ENCODE measurements around the gene NUAK2.
"Not testable (repeated sequence)": the region's sequence is repeated elsewhere in the genome, so short reads cannot be mapped to it uniquely, and the experiment has no call there.

The NUAK2 gene

GRCh38 chr1:205300149-205300548 lies 21.4 kb downstream of the NUAK2 start:
- no peak for DNase-seq

DNA sequence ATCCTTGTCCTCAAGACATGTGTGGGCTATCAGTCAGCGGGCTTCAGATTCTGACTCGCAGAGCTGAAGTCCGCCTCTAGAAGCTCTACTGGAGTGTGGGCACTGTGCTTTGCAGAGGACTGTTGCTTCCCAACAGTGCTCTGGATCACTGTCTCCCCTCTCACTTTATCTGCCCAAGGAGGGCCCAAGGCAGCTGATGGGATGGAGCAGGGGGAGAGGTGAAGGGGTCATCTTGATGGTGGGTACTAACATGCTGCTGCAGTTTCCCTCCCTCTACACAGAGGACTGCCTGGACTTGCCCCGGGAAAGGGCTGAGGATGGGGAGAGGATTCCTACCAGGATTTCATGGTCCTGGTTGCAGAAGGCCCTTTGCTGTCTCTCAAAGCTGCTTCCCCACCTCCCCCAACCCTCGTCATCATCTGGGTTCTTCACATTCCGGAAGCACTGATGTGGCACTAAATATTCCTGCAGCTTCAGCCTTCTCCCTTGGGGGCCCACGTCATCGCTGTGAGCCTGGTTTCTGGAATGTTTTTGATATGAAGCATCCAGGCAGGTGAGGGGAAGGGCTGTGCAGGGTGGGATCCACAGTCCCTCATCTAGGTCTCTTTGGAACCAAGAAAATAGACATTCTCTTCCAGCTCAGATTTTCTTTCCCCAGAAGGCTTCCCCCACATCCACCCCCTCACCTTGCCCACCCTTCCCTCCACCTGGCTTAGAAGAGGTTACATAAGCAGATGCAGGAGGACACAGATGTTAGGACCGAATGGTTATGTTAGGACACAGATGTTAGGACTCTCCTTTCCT lies 23.2 kb downstream of the NUAK2 start:
- DNase-seq, result no peak

GRCh38 chr1:205297546-205298177 lies 23.9 kb downstream of the NUAK2 start:
- DNase-seq, result not testable (repeated sequence)

- no peak for DNase-seq
Observed at GRCh38 chr1:205296154-205296553, 25.4 kb downstream of the NUAK2 start.

DNA sequence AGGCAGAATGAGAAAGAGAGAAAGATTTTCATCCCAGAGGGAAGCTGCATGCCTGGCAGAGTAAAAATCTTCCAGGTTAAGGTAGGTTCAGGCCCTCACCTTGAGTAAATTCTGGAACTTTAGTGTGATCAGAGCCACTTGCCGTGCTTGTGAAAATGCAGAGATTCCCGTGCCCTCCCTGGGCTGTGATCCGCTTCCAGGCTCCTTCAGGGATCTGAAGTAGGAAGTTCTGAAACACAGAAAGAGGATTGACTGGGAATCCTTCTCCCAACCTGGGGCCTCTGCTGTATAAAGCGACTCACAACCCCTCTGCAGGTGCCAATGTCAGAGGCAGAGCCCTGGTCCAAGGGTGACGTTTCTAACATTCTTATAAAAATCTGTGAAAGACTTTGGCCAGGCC lies 26.6 kb downstream of the NUAK2 start:
- no peak for DNase-seq

DNA sequence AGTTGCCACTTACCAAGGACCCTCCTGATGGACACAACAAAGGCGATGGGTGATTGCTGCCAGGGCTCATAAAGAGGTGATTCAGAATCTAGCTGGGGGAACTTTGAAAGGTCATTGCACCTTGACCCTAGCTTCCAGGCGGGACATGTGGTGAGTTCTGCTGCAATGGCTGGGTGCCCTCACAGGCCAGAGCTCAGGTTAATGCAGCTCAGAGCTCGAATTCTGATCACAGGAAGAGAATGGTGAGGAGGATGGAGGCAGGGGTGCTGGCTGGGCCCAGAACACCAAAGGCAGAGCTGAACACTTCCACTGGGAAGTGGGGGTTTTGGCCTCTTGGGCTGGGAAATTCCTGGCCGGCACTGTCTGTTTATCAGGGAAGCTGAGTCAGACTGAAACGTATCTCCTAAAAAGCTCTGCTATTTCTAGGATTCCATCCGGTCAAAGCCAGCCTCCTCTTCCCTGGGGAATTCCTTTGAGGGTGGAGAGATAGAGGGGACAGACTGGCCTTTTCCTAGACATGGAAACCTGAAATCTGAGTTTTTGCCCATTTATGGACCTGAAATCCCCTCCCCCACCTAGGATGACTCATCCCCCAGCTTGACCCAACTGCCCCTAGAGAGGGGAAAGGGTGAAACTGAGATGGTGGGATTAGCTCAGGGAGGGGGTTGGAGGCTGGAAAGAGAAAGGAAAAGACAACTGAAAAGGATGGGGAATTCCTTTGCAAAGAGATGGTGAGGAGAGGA lies 27.2 kb downstream of the NUAK2 start:
- no peak for DNase-seq

DNA sequence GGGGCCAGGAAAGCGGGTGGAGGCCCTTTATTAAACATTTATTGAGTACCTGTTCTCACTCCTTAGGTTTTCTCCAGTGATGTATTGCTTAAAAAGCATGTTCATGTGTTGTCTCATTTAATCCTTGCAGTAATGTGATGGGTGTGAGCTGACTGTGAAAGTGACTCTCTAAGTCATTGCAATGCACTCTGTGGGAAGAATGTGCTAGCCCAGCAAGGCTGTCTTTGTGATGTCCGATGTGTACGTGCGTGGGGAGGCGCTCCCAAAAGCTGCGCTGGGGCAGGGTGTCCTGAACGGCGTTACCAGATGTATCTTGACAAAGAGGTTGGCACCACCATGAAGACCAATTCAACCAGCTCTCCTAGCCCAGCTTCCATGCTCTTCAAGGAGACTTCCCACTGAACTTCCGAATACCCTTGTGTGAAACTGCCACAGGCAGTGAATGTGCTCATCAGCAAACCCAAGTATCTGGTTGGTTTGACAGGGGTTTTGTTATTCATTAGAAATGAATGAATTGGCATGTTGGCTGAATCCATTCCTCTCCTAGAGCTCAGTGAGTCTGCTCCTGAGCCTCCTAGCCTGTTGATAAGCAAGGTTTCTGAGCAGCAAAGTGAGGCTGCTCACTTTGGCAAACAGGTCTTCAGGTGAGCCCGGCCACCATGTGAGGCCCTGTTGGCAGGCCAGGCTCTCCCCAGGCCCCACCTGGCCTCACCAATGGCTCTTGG lies 28.0 kb downstream of the NUAK2 start:
- no peak for DNase-seq

DNA sequence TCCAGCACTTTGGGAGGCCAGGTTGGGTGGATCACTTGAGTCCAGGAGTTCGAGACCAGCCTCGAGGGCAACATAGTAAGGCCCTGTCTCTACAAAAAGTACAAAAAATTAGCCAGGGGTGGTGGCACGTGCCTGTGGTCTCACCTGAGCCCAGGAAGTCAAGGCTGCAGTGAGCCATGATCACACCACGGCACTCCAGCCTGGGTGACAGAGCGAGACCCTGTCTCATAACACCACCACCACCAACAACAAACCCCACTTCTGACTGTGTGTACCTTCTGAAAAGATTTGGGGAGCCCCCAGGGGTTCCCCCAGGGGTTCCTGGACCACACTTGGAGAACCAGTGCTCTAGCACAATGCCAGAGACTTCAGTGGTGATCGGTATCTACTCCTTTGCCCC lies 29.9 kb downstream of the NUAK2 start:
- DNase-seq, result no peak

DNA sequence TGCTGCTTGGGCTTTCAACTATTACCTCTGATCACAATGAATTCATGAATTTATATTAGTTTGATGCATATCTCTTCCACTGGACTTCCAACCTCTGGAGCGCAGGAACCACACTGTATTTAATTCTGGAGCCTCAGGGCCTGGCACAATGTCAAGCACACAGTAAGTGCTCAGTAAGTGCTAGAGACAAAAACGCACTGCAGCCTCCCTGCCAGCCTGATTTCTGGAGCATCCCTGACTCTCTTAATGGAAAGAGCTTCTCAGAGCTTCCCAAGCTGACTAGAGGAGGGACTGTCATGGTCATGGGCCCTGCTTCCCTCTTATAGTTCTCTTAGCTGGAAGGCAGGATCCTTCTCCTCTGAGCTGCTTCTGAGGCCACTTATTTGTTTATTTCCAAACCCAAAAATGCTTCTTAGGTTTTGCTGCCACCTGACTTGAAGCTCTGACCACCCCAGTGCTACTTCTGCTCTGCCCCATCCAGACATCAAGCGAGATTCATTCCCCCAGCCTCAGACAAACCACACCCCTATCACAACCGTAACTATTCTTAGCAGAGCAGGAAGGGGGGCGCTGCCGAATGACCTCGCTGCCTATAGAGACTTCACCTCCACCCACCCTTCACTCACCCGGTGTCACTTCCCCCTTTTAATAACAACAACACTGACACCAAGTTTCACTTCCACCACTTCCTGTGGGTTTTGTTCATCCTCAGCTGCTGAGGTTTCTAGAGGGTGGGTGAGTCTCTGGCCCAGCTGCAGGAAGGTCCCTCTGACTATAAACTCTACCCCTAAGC lies 33.6 kb downstream of the NUAK2 start:
- DNase-seq, result peak in 20 of 51 donors; percentile 11 to 45 (median 26)

DNA sequence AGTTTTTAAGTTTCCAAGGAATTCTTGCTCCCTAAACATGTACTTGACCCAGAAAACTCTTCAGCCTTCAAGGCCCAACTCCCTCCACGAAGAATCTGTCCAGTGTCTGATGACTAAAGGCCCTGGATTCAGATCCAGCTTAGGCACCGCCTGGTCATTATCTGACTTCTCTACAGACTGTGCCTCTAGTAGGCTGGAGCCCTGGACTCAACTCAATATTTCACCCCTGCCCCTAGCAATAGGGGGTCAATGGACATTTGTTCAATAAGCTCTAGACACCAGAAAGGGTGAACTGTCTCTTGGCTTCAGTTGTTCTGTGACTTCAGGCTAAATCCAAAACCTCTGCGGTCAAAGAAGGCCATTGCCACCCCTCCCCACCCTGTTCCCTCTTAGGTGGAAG lies 34.5 kb downstream of the NUAK2 start:
- DNase-seq, result no peak

DNA sequence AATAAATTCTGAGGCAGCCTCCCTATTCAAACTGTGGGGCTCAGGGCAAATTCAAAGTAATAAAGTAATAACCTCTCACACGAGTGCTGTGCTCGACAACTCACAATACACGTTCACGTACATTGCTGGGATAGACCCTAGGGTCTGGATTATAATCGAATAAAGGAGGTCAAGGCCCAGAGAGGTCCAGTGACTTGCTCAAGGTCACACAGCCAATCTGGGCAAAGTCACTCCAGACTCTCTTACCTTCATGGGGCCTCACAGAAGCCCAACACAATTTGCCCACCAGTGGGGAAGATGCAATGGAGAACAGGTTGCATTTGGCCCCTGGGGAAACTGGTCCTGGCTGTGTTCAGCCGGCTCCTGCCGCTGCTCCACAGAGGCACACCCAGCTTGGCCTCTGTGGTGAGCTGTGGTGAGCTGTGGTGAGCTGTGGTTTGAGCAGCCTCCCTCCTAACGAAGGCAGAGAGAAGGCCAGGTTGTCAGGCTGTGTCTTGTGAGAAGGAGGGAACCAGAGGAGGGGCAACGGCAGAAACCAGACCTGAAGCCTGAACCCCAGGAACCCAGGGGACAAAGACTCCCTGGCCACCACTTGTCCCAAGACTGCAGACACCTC lies 35.1 kb downstream of the NUAK2 start:
- DNase-seq, result no peak

- no peak for DNase-seq
Observed at GRCh38 chr1:205285381-205286101, 36.0 kb downstream of the NUAK2 start.

DNA sequence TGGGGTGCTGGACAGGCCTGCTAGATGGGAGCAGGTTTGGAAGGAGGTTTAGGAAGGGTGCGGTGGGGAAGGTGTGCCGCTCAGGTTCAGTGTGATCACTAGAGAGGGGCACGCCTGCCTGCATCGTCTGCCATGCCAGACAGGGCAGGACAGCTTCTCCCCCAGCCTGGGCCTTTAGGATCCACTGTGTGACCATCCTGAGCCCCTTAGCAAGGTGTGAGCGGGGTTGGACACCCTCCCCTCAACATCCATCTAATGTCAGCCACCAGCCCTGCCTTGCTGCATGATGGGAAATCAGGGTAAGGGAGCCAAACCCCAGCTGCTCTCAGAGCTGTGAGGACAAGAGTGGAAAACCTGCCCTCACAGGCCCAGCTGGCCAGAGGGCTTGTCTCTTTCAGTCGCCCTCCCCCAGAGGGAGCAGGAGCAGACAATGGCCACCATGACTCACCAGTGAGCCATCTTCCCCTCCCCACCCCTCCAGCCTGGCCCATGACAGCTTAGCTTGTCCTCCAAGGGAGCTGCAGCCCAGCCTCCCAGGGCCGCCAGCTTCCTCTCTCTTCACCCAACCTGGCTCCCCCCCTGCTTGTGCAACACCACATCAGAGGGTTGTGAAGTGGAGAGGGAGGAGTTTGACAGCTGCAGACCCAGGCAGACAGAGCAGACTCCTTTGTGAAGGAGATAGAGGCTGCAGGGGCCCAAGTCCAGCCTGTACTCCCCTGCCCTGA lies 37.0 kb downstream of the NUAK2 start:
- DNase-seq, result peak in 50 of 51 donors; percentile 19 to 97 (median 80)

DNA sequence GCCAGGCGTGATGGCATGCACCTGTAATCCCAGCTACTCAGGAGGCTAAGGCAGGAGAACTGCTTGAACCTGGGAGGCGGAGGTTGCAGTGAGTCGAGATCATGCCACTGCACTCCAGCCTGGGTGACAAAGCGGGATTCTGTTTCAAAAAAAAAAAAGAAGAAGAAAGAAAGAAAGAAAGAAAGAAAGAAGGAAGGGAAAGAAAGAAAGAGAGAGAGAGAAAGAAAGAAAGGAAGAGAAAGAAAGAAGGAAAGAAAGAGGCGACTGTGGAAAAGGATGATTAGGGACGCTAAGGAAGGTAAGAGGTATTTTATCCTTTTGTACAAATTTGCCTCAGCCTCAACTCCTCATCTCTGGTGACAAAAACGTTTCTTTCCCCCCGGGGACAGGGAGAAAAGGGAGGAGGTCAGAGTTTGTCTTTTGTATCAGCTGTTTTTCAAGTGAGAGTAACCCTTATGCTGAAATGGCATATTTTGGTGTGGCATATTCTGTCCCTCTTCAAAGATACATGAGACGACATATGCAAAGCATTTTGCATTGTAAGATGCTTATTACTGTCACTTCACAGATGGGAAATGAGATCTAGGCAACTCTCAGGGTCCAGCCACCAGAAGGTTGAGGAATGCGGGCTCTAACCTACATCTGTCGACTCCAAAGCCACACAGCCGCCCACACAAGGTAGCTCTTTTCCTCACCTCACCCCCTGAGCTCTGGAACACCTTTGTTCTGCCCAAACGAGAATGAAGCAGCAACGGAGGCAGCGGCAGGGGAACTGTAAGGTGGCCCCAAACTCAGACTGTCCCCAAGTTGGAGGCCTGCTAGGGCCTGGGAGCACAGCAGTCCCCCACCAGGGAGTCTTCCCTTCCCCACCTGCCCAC lies 38.0 kb downstream of the NUAK2 start:
- DNase-seq, result no peak

- not testable (repeated sequence) for DNase-seq
Observed at GRCh38 chr1:205280666-205281395, 40.7 kb downstream of the NUAK2 start.

GRCh38 chr1:205279986-205280385 lies 41.6 kb downstream of the NUAK2 start:
- DNase-seq, result no peak

DNA sequence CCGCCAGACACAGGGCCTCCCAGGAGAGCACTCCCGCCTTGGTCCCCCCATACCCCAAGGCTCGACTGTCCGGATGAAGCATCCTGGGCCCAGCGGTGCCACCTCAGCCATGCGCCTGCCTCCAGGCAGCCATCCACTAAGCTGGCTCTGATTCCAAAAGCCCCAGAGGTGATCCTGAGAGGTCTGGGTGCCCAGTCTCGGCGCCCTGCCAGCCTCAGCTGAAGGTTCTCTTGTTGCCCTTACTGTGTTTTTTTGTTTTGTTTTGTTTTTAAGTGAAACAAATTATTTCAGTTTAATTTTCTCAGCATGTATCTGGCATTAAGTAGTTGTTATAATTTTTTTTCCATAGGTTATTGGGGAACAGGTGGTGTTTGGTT lies 44.9 kb downstream of the NUAK2 start:
- DNase-seq, result no peak

Data from hypothalamus (tissue), 51 donors.